ENCODE measurements around the gene CFAP92. TPM values are rescaled to one million over a fixed set of nuclear protein-coding genes. Genes with fewer than 3 reads are reported as not detected.

Gene CFAP92
- total and polyA plus RNA-seq, 2 donors (not counting 1 experiment from before 2014, with no cell fraction given), result not detected

- H3K79me2 ChIP-seq (ENCODE audit: control insufficient read depth, insufficient read depth, low read length), result no peaks in the 10 kb centered on the region
- H3K4me2 ChIP-seq (replicated peaks; ENCODE audit: low read depth, low read length, poor library complexity, severe bottlenecking), result no peak overlapping the region
- H3K4me3 ChIP-seq (ENCODE audit: control extremely low read depth in 1 of 5, extremely low read depth in 1 of 5, insufficient read depth in 1 of 5, low read depth in 2 of 5, low read length in 4 of 5), result no peak overlapping the region
- ChIA-PET CTCF (interaction anchor here (0.8 to 9.1 kb wide), 6 partner anchors 8 to 224 kb away, joined by 3 to 134 read pairs (median 4); no protein-coding TSS in a partner anchor), POLR2A (interaction anchor here (0.7 kb wide), 1 partner anchor 213 kb away, joined by 4 read pairs; no protein-coding TSS in a partner anchor)
- Mint-ChIP-seq H3K9me3 (ENCODE audit: insufficient read depth) (no peaks in the 10 kb centered on the region), H3K4me3 (no peak overlapping the region), H3K4me1 (peaks cover 37% of the 10 kb centered on the region), H3K27me3 (no peaks in the 10 kb centered on the region), H3K27ac (no peak overlapping the region)
- no peak overlapping the region for H3K9ac ChIP-seq (ENCODE audit: low read length)
- H3K27ac ChIP-seq (ENCODE audit: low read length in 2 of 2), result no peak overlapping the region
- ATAC-seq (ENCODE audit: low read depth), result no peak
- no peaks in the 10 kb centered on the region for H3K36me3 ChIP-seq (replicated peaks in 1 of 2; ENCODE audit: control extremely low read depth in 1 of 2, control insufficient read depth in 1 of 2, extremely low read depth in 1 of 2, insufficient read depth in 2 of 2, low read length in 1 of 2)
- H4K20me1 ChIP-seq (ENCODE audit: control insufficient read depth, insufficient read depth, low read length, poor library complexity, severe bottlenecking), result no peaks in the 10 kb centered on the region
- DNase-seq, result no peak
- TF ChIP-seq EZH2 (IDR thresholded peaks at IDR 0.05; ENCODE audit: borderline replicate concordance, insufficient read depth, low read depth, low read length, poor library complexity, severe bottlenecking), result no peak
- TF ChIP-seq, protein P1, sequence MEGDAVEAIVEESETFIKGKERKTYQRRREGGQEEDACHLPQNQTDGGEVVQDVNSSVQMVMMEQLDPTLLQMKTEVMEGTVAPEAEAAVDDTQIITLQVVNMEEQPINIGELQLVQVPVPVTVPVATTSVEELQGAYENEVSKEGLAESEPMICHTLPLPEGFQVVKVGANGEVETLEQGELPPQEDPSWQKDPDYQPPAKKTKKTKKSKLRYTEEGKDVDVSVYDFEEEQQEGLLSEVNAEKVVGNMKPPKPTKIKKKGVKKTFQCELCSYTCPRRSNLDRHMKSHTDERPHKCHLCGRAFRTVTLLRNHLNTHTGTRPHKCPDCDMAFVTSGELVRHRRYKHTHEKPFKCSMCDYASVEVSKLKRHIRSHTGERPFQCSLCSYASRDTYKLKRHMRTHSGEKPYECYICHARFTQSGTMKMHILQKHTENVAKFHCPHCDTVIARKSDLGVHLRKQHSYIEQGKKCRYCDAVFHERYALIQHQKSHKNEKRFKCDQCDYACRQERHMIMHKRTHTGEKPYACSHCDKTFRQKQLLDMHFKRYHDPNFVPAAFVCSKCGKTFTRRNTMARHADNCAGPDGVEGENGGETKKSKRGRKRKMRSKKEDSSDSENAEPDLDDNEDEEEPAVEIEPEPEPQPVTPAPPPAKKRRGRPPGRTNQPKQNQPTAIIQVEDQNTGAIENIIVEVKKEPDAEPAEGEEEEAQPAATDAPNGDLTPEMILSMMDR (IDR thresholded peaks at IDR 0.05), result no peak
- no peak overlapping the region for H2AFZ ChIP-seq (ENCODE audit: insufficient read depth, low read depth, low read length, poor library complexity, severe bottlenecking)
- peaks cover 0 to 11% (median 0%) of the 10 kb centered on the region in 3 donors for H3K9me3 ChIP-seq (ENCODE audit: control extremely low read depth in 1 of 3, control insufficient read depth in 2 of 3, insufficient read depth in 1 of 3, low read length in 2 of 3)
- WGBS (ENCODE audit: insufficient coverage), result 64% methylated on average over 12 of the region's 15 CpGs
- intact Hi-C loops (cut with micrococcal nuclease), result no loop called here
- peaks cover 20 to 22% of the 10 kb centered on the region in 2 donors for H3K4me1 ChIP-seq (ENCODE audit: control insufficient read depth in 2 of 2, insufficient read depth in 2 of 2, low read length in 2 of 2)
- H3K27me3 ChIP-seq (replicated peaks in 1 of 4; ENCODE audit: control extremely low read depth in 1 of 4, control insufficient read depth in 3 of 4, insufficient read depth in 4 of 4, low read length in 3 of 4), result no peaks in the 10 kb centered on the region
These were observed 28.5 kb upstream of the CFAP92 start for GRCh38 chr3:129022114-129023007.

DNA sequence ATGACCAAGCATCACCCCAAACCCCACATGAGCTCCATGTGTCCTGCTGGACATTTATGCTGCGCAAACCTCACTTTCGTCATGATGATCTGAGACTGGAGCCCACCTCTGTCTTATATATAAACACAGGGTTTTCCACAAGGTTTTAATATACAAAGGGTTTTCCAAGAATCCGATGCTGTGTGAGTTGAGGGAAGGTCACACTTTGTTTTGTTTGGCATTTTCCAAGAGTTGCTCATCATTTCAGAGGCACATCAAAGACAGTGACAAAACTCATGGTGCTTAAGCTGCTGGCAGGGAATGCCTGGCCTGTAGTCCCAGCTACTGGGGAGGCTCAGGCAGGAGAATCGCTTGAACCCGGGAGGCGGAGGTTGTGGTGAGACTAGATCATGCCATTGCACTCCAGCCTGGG, 27.3 kb upstream of the CFAP92 start:
- Mint-ChIP-seq H3K4me3 (no peak overlapping the region), H3K9me3 (ENCODE audit: insufficient read depth) (no peaks in the 10 kb centered on the region), H3K27ac (no peak overlapping the region), H3K27me3 (no peaks in the 10 kb centered on the region), H3K4me1 (peaks cover 40% of the 10 kb centered on the region)
- H4K20me1 ChIP-seq (ENCODE audit: control insufficient read depth, insufficient read depth, low read length, poor library complexity, severe bottlenecking), result no peaks in the 10 kb centered on the region
- no peak overlapping the region for H3K4me2 ChIP-seq (replicated peaks; ENCODE audit: low read depth, low read length, poor library complexity, severe bottlenecking)
- 94% methylated on average over 4 of the region's 6 CpGs for WGBS (ENCODE audit: insufficient coverage)
- intact Hi-C loops (cut with micrococcal nuclease), result no loop called here
- DNase-seq (no peak), ATAC-seq (ENCODE audit: low read depth) (no peak)
- CTCF ChIA-PET, result interaction anchor here (0.8 to 9.1 kb wide), 2 partner anchors 47 to 51 kb away, joined by 3 to 134 read pairs; no protein-coding TSS in a partner anchor
- no peak overlapping the region for H3K27ac ChIP-seq (ENCODE audit: low read length in 2 of 2)
- no peaks in the 10 kb centered on the region for H3K36me3 ChIP-seq (replicated peaks in 1 of 2; ENCODE audit: control extremely low read depth in 1 of 2, control insufficient read depth in 1 of 2, extremely low read depth in 1 of 2, insufficient read depth in 2 of 2, low read length in 1 of 2)
- TF ChIP-seq EZH2 (IDR thresholded peaks at IDR 0.05; ENCODE audit: borderline replicate concordance, insufficient read depth, low read depth, low read length, poor library complexity, severe bottlenecking), result no peak
- TF ChIP-seq, protein P1 (IDR thresholded peaks at IDR 0.05), result no peak
- H3K4me3 ChIP-seq (ENCODE audit: control extremely low read depth in 1 of 5, extremely low read depth in 1 of 5, insufficient read depth in 1 of 5, low read depth in 2 of 5, low read length in 4 of 5), result no peak overlapping the region
- POLR2A ChIA-PET, result no interaction called here
- H3K79me2 ChIP-seq (ENCODE audit: control insufficient read depth, insufficient read depth, low read length), result no peaks in the 10 kb centered on the region
- peaks cover 23 to 25% of the 10 kb centered on the region in 2 donors for H3K4me1 ChIP-seq (ENCODE audit: control insufficient read depth in 2 of 2, insufficient read depth in 2 of 2, low read length in 2 of 2)
- no peak overlapping the region for H3K9ac ChIP-seq (ENCODE audit: low read length)
- peaks cover 0 to 18% (median 0%) of the 10 kb centered on the region in 3 donors for H3K9me3 ChIP-seq (ENCODE audit: control extremely low read depth in 1 of 3, control insufficient read depth in 2 of 3, insufficient read depth in 1 of 3, low read length in 2 of 3)
- H3K27me3 ChIP-seq (replicated peaks in 1 of 4; ENCODE audit: control extremely low read depth in 1 of 4, control insufficient read depth in 3 of 4, insufficient read depth in 4 of 4, low read length in 3 of 4), result no peaks in the 10 kb centered on the region
- H2AFZ ChIP-seq (ENCODE audit: insufficient read depth, low read depth, low read length, poor library complexity, severe bottlenecking), result no peak overlapping the region

Measured in B cell (primary cell).